HEK293 (cell line): ENCODE results near the gene ATP7B.

Experiments used
- IKZF3 ChIP-seq: fragments of 450-650 bp; IDR thresholded peaks from 2 replicates; pipeline ENCODE4 v1.5.0; 2018; ENCODE audit warnings: missing biosample characterization, mild to moderate bottlenecking, missing genetic modification characterization, moderate library complexity
- ZBTB6 ChIP-seq: fragments of 450-650 bp; formaldehyde crosslinking; IDR thresholded peaks from 2 replicates; pipeline ENCODE4 v1.5.1; 2017; ENCODE audit warnings: missing biosample characterization, missing genetic modification characterization
- ZNF10 ChIP-seq: fragments of 450-650 bp; formaldehyde crosslinking; IDR thresholded peaks from 2 replicates; pipeline ENCODE4 v1.5.1; 2017; ENCODE audit warnings: missing biosample characterization, missing genetic modification characterization
- ZSCAN5A ChIP-seq: fragments of 450-650 bp; formaldehyde crosslinking; IDR thresholded peaks from 2 replicates; pipeline ENCODE4 v1.5.1; 2016; ENCODE audit warnings: missing biosample characterization, missing genetic modification characterization

DNA sequence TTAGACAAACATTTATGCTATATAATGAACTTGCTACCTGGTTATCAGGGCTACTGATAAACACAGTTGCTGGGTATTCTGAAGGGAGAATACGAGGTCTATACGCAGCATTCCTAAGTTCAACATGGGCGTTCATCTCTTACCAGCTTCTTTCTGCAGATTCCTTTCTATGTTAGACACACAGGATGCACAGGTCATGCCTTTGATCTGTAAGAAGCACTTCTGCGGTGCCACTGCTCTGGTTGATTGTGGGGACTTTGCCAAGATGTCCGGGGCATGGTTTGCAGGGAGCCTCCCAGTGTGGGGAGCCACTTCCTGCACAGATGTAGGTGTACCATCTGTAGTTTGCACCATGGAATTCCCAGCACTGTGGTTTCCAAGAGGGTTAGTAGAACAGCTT is 40.9 kb downstream of the ATP7B start:
- no peak for TF ChIP-seq IKZF3 (tag by site-specific recombination)
- TF ChIP-seq ZSCAN5A (tag by site-specific recombination): no peak
- TF ChIP-seq ZBTB6 (tag by site-specific recombination): no peak
- TF ChIP-seq ZNF10 (tag by site-specific recombination): no peak
